GM21447 (cell line): ENCODE measurements around the gene ATP11C.

ENCODE experiments used
- ATAC-seq: cut with Tn5 transposase; IDR thresholded peaks from one replicate; pipeline ENCODE4 v1.9.1; 2021; ENCODE audit not compliant: unreplicated experiment

Gene ATP11C

DNA sequence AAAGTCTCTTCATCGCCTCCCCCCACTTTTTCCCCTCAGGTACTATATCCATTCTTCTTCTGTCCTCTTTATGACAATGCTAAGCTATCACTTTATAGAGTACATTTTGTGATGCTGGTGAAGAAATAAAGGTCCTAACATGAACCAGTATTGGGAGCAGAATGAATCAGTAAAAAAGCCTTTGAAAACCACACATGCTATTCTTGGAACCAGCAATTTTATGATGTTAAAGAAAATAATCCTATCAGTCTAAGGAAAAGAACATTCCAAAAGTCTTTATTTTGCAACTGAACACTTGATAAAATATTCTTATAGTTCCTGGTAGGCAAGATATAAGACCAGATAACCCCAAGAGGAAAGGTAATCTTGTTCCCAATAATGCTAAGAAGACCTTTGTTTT is 117.1 kb downstream of the ATP11C start:
- ATAC-seq, result no peak

GRCh38 chrX:139811942-139812629 is 120.8 kb downstream of the ATP11C start:
- ATAC-seq, result peak; percentile 67

DNA sequence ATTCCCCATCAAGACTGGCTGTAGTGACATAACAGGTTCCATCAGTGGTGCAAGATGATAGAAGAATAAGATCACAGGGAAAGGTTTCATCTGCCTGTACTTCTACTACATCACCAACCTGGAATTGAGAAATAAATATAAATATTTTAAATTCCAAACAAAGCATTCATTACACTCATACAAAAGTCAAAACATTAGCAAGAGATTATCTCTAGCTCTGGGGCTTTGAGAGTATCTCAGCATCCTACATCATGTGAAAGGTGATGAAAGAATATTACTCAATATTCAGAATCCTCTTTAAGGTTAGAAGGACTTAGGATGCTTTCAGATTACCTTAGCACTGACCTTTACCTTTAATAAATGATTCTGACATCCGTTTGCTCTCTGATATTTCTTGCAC is 128.4 kb downstream of the ATP11C start:
- ATAC-seq, result no peak

DNA sequence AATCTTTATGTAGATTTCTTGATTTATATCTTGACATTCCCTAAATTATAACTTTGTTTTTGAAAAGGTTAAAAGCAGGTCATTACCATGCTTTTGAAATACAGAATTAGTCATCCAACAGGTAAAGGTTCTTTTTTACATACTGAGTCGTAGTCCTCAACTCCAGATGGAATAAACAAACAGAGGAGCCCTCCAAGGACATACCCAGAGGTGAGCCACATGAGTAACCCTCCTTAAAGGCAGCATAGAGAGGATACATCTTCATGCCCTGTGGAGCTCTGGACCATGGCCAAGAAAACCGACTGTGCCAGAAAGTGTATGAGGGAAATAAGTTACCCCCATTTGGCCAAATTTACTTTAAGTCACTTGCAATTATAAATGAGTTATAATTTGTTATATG is 129.6 kb downstream of the ATP11C start:
- ATAC-seq, result no peak

DNA sequence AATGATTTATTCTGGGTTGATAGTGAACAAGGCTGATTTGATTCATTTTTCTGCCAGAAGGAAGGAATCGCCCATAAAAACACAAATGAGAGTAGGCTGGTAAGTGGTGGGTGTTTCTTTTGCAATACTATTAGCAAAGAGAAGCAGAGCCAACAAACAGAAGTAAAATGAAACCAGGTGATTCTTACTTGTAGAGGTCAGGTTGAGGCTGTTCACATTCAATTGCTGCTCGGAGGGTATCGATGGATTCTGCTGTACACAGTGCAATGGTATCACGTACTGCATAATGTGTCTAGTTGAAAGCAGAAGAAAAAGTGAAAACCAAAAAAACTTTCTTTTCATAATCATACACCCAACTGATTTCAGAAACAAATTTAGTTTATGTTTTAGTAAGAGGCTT is 130.8 kb downstream of the ATP11C start:
- no peak for ATAC-seq

DNA sequence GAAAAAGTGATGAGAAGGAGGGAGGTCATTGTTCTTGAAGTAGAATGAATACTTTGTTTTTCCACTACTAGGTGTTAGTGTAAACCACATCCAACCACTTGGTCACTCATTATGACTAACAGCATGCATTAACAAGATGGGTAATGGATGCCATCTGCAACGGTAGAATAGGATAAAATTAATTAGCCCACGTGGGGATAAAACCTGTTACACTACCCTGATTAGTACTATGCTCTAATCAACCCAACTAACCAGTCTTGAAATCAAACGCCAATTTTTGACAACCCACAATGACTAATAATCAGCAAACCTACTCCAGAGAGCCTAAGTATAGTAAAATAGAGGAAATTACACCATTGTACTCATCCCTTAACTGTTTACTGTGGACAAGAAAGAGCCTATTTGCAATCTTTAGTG is 131.4 kb downstream of the ATP11C start:
- ATAC-seq, result no peak

DNA sequence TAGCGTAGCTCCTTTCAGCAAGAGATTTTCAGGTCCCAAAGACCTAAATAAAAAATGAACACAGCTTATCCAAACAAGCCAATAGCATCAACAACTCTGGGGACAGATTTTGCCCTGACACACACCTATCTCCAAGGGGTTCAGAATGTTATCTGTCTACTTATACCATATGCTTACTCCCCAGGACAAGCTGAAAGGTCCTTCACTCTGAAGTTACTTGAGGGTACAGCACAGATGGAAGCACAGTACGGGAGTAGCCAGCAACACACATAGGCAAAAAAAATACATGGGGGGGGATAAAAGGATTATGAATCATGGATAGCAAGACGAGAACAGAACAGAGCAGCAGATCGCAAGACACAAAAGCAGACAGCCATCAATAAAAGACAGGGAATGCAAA is 134.2 kb downstream of the ATP11C start:
- ATAC-seq, result no peak

- ATAC-seq, result peak; percentile 100
Measured at GRCh38 chrX:139795196-139795595, 137.7 kb downstream of the ATP11C start.

DNA sequence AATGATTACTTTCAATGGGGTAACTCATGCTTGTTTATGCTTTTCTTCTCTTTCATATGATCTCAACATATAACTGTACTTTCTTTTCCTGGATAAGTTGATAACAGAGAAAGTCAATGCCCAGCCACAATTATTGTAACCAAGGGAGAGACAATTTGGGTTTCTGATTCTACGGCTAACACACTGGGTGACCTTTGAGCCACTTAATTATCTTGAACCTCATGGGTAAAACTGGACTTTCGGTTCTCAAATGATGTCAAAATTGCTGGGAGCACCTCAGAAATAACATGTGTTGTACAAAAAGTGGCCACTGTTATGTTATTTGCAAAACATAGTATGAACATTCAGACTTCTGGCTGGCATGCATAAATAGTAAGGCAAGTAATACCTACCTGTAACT is 145.3 kb downstream of the ATP11C start:
- no peak for ATAC-seq

DNA sequence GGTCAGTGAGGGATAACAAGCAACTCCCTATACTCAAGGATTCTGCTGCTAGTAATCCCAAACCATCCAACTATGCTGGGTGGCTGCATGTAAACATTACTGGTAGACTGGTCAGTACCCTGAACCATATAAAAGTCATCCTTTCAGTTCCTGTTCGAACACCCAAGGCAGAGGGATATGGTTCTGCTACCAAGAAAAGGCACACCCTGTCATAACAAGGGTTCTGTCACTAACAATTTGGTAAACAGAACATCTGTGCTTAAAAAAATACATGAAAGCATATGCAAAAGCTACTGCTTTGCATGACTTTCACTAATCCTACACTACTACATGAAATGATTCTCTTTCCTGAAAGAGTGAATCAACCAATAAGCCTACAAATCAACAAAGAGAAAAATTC is 148.0 kb downstream of the ATP11C start:
- ATAC-seq, result peak; percentile 95

GRCh38 chrX:139783959-139784358 is 148.9 kb downstream of the ATP11C start:
- ATAC-seq, result no peak

DNA sequence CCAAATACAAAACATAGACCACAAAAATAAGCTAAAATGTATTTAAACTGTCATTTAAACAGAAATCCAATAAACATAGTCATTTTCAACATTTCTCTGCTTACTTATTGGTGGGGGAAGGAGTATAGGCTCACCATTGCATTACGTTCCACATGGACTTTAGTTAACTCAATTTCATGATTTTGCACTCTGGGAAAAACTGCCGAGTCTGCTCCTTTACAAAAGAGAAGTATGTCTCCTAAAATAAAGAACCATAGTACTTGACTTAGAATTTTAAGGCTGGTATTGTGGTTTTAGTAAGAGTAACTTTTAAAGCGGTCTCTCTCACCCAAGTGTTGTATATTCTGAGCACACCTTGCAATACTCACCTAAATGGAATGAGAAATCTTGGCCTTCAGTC is 149.8 kb downstream of the ATP11C start:
- ATAC-seq, result no peak

GRCh38 chrX:139776599-139776998 is 156.3 kb downstream of the ATP11C start:
- no peak for ATAC-seq

GRCh38 chrX:139770366-139770765 is 162.5 kb downstream of the ATP11C start:
- ATAC-seq, result no peak

- peak; percentile 75 for ATAC-seq
Measured at GRCh38 chrX:139766545-139766983, 166.3 kb downstream of the ATP11C start.

- no peak for ATAC-seq
Measured at GRCh38 chrX:139762400-139763183, 170.3 kb downstream of the ATP11C start.

- no peak for ATAC-seq
Measured at GRCh38 chrX:139759637-139760036, 173.2 kb downstream of the ATP11C start.

DNA sequence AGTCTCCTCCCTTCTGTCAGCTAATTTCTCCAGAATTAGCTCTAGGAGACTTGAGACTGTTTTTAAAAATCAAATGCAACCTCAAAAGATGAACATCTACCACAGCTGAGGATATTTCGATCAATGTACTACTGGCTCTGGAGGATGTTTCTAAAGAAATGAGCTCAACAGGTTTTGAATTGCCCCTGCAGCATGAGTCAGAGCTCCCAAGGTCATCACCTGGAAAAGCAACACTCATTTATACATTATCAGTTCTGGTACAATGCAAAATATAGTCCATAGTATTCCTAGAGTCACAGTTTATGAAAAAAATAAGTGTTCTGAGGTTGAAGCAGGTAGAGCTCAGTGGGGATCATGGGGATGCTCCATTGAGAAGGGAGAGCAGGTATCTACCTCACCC is 174.0 kb downstream of the ATP11C start:
- ATAC-seq, result no peak

- no peak for ATAC-seq
Measured at GRCh38 chrX:139758250-139758649, 174.6 kb downstream of the ATP11C start.

DNA sequence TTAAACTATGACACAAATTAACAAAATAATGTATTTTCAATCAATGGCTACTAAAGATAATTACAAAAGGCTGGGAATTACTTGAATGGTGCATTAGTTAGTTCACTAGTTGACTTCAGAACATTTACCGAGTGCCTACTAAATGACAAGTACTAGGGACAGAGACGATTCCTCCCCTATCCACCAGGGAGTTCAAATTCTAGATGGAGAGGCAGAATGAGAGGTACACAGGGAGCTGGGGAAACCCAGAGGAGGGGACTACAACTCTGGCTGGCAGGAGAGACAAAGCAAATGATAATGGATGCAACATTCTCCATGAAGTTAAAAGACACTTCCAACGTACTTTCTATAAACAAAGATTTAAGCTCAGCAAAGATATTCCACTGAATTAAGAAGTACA is 181.8 kb downstream of the ATP11C start:
- ATAC-seq, result no peak

- no peak for ATAC-seq
Measured at GRCh38 chrX:139750390-139750789, 182.5 kb downstream of the ATP11C start.

DNA sequence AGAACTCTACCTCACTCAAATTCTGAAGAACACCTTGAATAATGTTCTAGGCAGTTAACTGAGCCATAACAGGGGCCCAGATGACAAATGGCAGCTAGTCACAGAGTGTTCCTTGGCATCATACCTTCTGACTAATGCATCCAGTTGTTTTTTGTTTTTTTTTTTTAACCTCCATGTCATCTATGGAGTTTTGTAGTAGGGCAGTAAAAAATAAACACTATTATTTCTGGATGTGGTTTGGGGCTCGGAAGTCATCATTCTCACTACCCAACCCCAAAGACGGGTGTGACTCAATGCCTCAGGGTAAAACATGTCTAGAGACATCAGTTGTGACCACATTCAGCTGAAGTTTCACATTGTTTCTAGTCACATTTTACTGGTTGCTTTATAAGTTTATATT is 193.7 kb downstream of the ATP11C start:
- peak; percentile 82 for ATAC-seq
